Aorta (tissue), 5 donors: ENCODE data around the gene SLAMF1. TPM values are rescaled to one million over a fixed set of nuclear protein-coding genes. Genes with fewer than 3 reads are reported as not detected.
"Not testable (repeated sequence)": the region's sequence is repeated elsewhere in the genome, so short reads cannot be mapped to it uniquely, and the experiment has no call there.

Source experiments
- ATAC-seq: fragments of 200-7000 bp; cut with Tn5 transposase; one replicate; pipeline ENCODE4 v1.9.1; 2022; ENCODE audit warnings: moderate library complexity; ENCODE audit not compliant: low FRiP score
- DNase-seq, 2 donors: peaks; one replicate each; pipeline ENCODE4 v3.0.0-alpha.2; 2020
- H3K27ac ChIP-seq, 2 donors: one replicate each; pipeline ENCODE4 v1.5.1; 2013; ENCODE audit warnings: low read length in 2 of 2, mild to moderate bottlenecking in 2 of 2, moderate library complexity in 2 of 2, control low read depth in 1 of 2, inconsistent platforms in 1 of 2, low read depth in 1 of 2
- H3K27me3 ChIP-seq, 2 donors: one replicate each; pipeline ENCODE4 v1.6.1; 2013; ENCODE audit warnings: control low read depth in 1 of 2, low read length in 1 of 2, mild to moderate bottlenecking in 1 of 2, moderate library complexity in 1 of 2; ENCODE audit not compliant: insufficient read depth in 2 of 2, control insufficient read depth in 1 of 2
- H3K36me3 ChIP-seq, 2 donors: one replicate each; pipeline ENCODE4 v1.6.1; 2013; ENCODE audit warnings: control low read depth in 1 of 2, low read length in 1 of 2, mild to moderate bottlenecking in 1 of 2; ENCODE audit not compliant: insufficient read depth in 2 of 2, control insufficient read depth in 1 of 2
- H3K4me1 ChIP-seq, 2 donors: one replicate each; pipeline ENCODE4 v1.6.1; 2013; ENCODE audit warnings: low read length in 2 of 2, control low read depth in 1 of 2, mild to moderate bottlenecking in 1 of 2, moderate library complexity in 1 of 2; ENCODE audit not compliant: insufficient read depth in 2 of 2, control insufficient read depth in 1 of 2
- H3K4me3 ChIP-seq, 2 donors: one replicate each; pipeline ENCODE4 v1.5.1; 2013; ENCODE audit warnings: low read length in 2 of 2, control low read depth in 1 of 2, mild to moderate bottlenecking in 1 of 2
- H3K9me3 ChIP-seq: one replicate; pipeline ENCODE4 v1.6.1; 2013; ENCODE audit warnings: mild to moderate bottlenecking, low read length; ENCODE audit not compliant: control insufficient read depth
- WGBS, 2 donors: extraction: QIAGEN DNeasy Blood & Tissue Kit; methylation state at CpG; one replicate each; pipeline ENCODE4 v1.1.7; 2013; 5-methylcytosine and 5-hydroxymethylcytosine counted together
- intact Hi-C, 2 donors: fragments of 100-400 bp; cut with DNase I; formaldehyde crosslinking; loops; one replicate each; pipeline versions ENCODE4 v1.14.2 to v1.15.0; 2022
- polyA plus RNA-seq, 2 donors: library from polyadenylated mRNA; stranded (reverse); fragments of 200-250 nt; gene quantifications; one replicate each; pipeline ENCODE4 v1.2.3, GENCODE V29; 2013
- total RNA-seq, 2 donors: library from RNA; stranded (reverse); fragmentation: NEBNext Ultra II Directional; extraction: Animal tissue kit (Norgen Biotek cat#: 25700); gene quantifications; one replicate each; pipeline ENCODE4 v1.2.1, GENCODE V29; 2021
- donor health status: healthy with polysubstance abuse.
- donor health status: Bipolar disorder and iron deficiency.
- donor health status: DM: no; HTN: no; CAD: no.
- donor health status: DM: no; HTN: no; CAD: no.
- donor health status: DM: yes; HTN: yes; CAD: no.

Gene SLAMF1
- total and polyA plus RNA-seq, 4 donors: 1.6 to 2.4 TPM; not detected in 2

- WGBS, 2 donors: 74 to 75% methylated on average over 3 of the region's 3 CpGs
- ATAC-seq (no peak), DNase-seq (no peak)
- H3K9me3 ChIP-seq: peaks cover 2% of the 10 kb centered on the region
- no peak overlapping the region for H3K27ac ChIP-seq
- H3K4me3 ChIP-seq: no peak overlapping the region
- no peaks in the 10 kb centered on the region for H3K36me3 ChIP-seq
- intact Hi-C loops: no loop called here
- no peaks in the 10 kb centered on the region for H3K4me1 ChIP-seq
- H3K27me3 ChIP-seq: no peaks in the 10 kb centered on the region
Observed at GRCh38 chr1:160656737-160657136, 9.9 kb upstream of the SLAMF1 start.

- intact Hi-C loops: no loop called here
- no peak overlapping the region for H3K27ac ChIP-seq
- no peak for ATAC-seq
- 90 to 93% methylated on average over 2 of the region's 2 CpGs for WGBS, 2 donors
- no peak for DNase-seq
- H3K36me3 ChIP-seq: no peaks in the 10 kb centered on the region
- H3K4me1 ChIP-seq: no peaks in the 10 kb centered on the region
- no peaks in the 10 kb centered on the region for H3K9me3 ChIP-seq
- no peaks in the 10 kb centered on the region for H3K27me3 ChIP-seq
- H3K4me3 ChIP-seq: no peak overlapping the region
Observed at GRCh38 chr1:160653620-160654016, 6.8 kb upstream of the SLAMF1 start.

DNA sequence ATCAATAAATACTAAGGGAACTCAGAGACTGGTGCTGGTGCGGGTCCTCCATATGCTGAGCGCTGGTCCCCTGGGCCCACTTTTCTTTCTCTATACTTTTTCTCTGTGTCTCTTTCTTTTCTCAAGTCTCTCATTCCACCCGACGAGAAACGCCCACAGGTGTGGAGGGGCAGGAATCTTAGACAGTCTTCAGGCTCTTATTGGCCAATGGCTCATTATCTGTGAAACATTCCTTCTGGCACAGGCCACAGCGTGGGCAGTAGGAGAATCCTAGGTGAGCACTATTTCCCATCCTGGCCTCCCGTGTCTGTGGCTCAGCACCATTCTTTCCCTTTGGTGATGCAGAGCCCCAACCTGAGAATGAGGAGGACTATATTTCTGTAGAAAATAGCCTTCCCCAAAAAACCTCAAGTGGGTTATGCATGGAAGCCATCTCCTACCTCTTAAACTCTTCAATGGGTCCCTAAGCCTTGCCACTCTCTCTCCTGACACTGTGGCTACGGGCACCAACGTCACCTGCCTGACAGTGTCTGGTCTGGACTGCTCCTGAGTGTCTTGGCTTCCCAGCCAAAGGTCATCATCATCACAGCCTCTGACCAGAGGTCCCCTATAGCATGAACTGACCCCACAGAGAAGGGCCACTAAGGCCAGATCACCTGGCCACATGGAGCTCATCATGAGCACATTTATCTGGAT lies 6.2 kb upstream of the SLAMF1 start:
- no peak overlapping the region for H3K27ac ChIP-seq
- intact Hi-C loops: no loop called here
- 80 to 88% methylated on average over 9 of the region's 9 CpGs for WGBS, 2 donors
- ATAC-seq (no peak), DNase-seq (no peak)
- no peaks in the 10 kb centered on the region for H3K36me3 ChIP-seq
- no peaks in the 10 kb centered on the region for H3K27me3 ChIP-seq
- H3K4me3 ChIP-seq: no peak overlapping the region
- no peaks in the 10 kb centered on the region for H3K4me1 ChIP-seq
- H3K9me3 ChIP-seq: no peaks in the 10 kb centered on the region

GRCh38 chr1:160652065-160652641 lies 5.3 kb upstream of the SLAMF1 start:
- H3K36me3 ChIP-seq, ATAC-seq, H3K9me3 ChIP-seq, H3K4me1 ChIP-seq, H3K4me3 ChIP-seq, intact Hi-C loops, DNase-seq, H3K27ac ChIP-seq, H3K27me3 ChIP-seq: not testable (repeated sequence)
- WGBS, 2 donors: 41% methylated on average over 8 of the region's 8 CpGs

GRCh38 chr1:160651433-160652064 lies 4.7 kb upstream of the SLAMF1 start:
- Histone ChIP-seq H3K27ac (no peak overlapping the region), H3K9me3 (no peaks in the 10 kb centered on the region), H3K4me1 (no peaks in the 10 kb centered on the region), H3K27me3 (no peaks in the 10 kb centered on the region), H3K36me3 (no peaks in the 10 kb centered on the region), H3K4me3 (no peak overlapping the region)
- ATAC-seq (no peak), DNase-seq (no peak)
- WGBS, 2 donors: 2 to 4% methylated on average over 1 of the region's 1 CpG
- intact Hi-C loops: no loop called here

GRCh38 chr1:160647329-160647720 lies 481 bp upstream of the SLAMF1 start:
- ATAC-seq (no peak), DNase-seq (no peak)
- no peaks in the 10 kb centered on the region for H3K9me3 ChIP-seq
- intact Hi-C loops: no loop called here
- H3K36me3 ChIP-seq: no peaks in the 10 kb centered on the region
- no peak overlapping the region for H3K27ac ChIP-seq
- no peaks in the 10 kb centered on the region for H3K27me3 ChIP-seq
- WGBS, 2 donors: 76 to 87% methylated on average over 3 of the region's 3 CpGs
- no peaks in the 10 kb centered on the region for H3K4me1 ChIP-seq
- H3K4me3 ChIP-seq: no peak overlapping the region

- H3K27me3 ChIP-seq: no peaks in the 10 kb centered on the region
- no peak overlapping the region for H3K27ac ChIP-seq
- H3K4me1 ChIP-seq: no peaks in the 10 kb centered on the region
- DNase-seq: no peak
- no peaks in the 10 kb centered on the region for H3K9me3 ChIP-seq
- no peak overlapping the region for H3K4me3 ChIP-seq
- 65 to 80% methylated on average over 1 of the region's 1 CpG for WGBS, 2 donors
- no peak for ATAC-seq
- intact Hi-C loops: no loop called here
- H3K36me3 ChIP-seq: no peaks in the 10 kb centered on the region
Observed at GRCh38 chr1:160646180-160646579, 664 bp downstream of the SLAMF1 start.

DNA sequence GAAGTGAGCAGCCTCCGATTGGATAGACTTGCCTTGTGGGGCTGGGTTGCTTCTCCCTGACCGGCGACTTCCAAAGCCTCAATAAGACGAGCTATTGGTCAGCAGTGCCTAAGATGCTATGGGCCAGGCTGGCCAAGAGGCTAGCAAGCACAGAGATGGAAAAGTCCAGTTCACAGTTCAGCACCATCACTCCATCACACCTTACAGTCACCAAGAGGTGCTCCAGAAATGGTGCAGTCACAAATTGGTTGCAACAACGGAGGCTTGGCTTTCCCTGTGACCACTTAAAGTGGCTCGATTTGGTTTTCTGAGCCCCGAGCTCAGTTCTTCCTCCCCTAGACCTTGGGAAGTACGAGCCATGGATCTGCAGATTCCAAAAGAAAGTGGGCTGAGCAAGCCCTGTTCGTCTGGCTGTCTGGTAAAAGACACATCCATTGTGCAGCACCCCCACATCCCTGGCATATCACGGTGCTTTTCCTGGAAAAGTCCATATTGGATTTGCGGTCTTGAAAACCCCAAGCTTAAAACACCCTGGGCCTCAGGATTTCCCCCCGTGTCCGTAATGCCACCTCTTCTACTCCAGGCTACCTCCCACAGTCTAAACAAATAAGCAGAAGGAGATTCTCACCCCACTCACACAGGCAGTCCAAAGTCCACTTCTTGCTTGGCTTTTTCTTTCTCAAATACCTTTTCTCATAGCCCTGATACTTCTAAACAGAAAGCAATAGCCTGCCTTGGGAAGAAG lies 1.3 kb downstream of the SLAMF1 start:
- H3K27me3 ChIP-seq: no peaks in the 10 kb centered on the region
- no peak for DNase-seq
- no peaks in the 10 kb centered on the region for H3K36me3 ChIP-seq
- intact Hi-C loops: no loop called here
- no peaks in the 10 kb centered on the region for H3K4me1 ChIP-seq
- no peak overlapping the region for H3K27ac ChIP-seq
- H3K4me3 ChIP-seq: no peak overlapping the region
- 80 to 81% methylated on average over 13 of the region's 13 CpGs for WGBS, 2 donors
- ATAC-seq: no peak
- no peaks in the 10 kb centered on the region for H3K9me3 ChIP-seq
